Adrenal gland (tissue), 5 donors: ENCODE data around the gene CUTA.

Experiments used
- POLR2A ChIP-seq, 2 donors: fragments of 450-650 bp; IDR thresholded peaks; one replicate each; pipeline ENCODE4 v1.6.1; 2017; ENCODE audit warnings: antibody characterized with exemption in 2 of 2, mild to moderate bottlenecking in 2 of 2, moderate library complexity in 1 of 2
- TF ChIP-seq, protein P1 (sequence below), 6 experiments: fragments of 450-650 bp in 4 of 6; fragments of 200-600 bp in 2 of 6; sonication (generic) in 1 of 6; IDR thresholded peaks; 1 replicate in 5 of 6; 2 replicates in 1 of 6; pipeline versions ENCODE4 v1.5.1 to v1.8.0; 2016 to 2021; ENCODE audit warnings: antibody characterized with exemption in 6 of 6, mild to moderate bottlenecking in 2 of 6, moderate library complexity in 1 of 6
- donor health status: DM: no; HTN: no; CAD: no.

DNA sequence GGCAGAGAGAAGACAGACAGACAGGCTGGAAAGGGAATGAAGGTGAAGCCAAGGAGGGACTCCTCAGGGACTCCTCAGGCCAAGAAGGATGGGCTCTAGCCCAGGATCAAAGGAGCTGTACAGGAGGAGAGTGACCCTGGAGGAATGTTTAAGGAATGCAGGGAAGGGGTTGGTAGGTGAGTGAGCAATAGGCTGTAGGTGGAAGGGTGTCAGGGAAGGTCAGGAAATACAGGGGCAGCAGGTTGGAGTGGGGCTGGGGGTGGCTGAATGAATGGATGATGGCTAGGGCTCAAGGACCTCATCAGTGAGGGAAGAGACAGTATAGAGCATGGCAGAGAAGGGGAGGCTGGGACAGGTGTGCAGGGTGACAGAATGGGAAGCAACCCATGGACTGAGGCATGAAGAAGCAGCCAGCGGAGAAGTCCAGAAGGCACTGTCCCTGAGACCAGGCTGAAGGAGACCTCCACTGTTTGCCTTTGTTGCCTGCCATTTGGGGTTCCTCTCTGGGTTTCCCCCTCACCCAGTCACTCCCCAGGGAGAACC is 15.2 kb upstream of the CUTA start:
- TF ChIP-seq, protein P1, sequence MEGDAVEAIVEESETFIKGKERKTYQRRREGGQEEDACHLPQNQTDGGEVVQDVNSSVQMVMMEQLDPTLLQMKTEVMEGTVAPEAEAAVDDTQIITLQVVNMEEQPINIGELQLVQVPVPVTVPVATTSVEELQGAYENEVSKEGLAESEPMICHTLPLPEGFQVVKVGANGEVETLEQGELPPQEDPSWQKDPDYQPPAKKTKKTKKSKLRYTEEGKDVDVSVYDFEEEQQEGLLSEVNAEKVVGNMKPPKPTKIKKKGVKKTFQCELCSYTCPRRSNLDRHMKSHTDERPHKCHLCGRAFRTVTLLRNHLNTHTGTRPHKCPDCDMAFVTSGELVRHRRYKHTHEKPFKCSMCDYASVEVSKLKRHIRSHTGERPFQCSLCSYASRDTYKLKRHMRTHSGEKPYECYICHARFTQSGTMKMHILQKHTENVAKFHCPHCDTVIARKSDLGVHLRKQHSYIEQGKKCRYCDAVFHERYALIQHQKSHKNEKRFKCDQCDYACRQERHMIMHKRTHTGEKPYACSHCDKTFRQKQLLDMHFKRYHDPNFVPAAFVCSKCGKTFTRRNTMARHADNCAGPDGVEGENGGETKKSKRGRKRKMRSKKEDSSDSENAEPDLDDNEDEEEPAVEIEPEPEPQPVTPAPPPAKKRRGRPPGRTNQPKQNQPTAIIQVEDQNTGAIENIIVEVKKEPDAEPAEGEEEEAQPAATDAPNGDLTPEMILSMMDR (IDR thresholded peaks at IDR 0.05), result no peak
- TF ChIP-seq POLR2A (IDR thresholded peaks at IDR 0.05), result no peak
